ENCODE results near the gene HAPLN2. TPM values are rescaled to one million over a fixed set of nuclear protein-coding genes. Genes with fewer than 3 reads are reported as not detected.

Gene HAPLN2
- total RNA-seq, 2 donors from 2014 or later = 6.1 to 10.2 TPM

DNA sequence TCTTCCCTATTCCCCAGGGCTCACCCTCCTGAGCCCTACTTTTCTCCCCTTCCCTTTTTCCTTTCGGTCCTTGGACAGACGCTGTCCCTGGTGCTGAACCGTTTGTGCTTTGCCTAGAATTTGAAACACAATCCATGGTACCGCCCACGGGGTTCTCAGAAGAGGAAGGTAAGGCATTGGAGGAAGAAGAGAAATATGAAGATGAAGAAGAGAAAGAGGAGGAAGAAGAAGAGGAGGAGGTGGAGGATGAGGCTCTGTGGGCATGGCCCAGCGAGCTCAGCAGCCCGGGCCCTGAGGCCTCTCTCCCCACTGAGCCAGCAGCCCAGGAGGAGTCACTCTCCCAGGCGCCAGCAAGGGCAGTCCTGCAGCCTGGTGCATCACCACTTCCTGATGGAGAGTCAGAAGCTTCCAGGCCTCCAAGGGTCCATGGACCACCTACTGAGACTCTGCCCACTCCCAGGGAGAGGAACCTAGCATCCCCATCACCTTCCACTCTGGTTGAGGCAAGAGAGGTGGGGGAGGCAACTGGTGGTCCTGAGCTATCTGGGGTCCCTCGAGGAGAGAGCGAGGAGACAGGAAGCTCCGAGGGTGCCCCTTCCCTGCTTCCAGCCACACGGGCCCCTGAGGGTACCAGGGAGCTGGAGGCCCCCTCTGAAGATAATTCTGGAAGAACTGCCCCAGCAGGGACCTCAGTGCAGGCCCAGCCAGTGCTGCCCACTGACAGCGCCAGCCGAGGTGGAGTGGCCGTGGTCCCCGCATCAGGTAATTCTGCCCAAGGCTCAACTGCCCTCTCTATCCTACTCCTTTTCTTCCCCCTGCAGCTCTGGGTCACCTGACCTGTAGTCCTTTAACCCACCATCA lies 33.1 kb downstream of the HAPLN2 start:
- intact Hi-C loops (cut with DNase I) = no loop called here
- no peak for TF ChIP-seq POLR2AphosphoS5 (IDR thresholded peaks at IDR 0.05)
- TF ChIP-seq, protein P1, sequence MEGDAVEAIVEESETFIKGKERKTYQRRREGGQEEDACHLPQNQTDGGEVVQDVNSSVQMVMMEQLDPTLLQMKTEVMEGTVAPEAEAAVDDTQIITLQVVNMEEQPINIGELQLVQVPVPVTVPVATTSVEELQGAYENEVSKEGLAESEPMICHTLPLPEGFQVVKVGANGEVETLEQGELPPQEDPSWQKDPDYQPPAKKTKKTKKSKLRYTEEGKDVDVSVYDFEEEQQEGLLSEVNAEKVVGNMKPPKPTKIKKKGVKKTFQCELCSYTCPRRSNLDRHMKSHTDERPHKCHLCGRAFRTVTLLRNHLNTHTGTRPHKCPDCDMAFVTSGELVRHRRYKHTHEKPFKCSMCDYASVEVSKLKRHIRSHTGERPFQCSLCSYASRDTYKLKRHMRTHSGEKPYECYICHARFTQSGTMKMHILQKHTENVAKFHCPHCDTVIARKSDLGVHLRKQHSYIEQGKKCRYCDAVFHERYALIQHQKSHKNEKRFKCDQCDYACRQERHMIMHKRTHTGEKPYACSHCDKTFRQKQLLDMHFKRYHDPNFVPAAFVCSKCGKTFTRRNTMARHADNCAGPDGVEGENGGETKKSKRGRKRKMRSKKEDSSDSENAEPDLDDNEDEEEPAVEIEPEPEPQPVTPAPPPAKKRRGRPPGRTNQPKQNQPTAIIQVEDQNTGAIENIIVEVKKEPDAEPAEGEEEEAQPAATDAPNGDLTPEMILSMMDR (IDR thresholded peaks at IDR 0.05) = no peak
- H3K36me3 ChIP-seq = no peaks in the 10 kb centered on the region
- H3K4me1 ChIP-seq (replicated peaks) = peaks cover 7% of the 10 kb centered on the region
- no peak for DNase-seq (ENCODE audit: low spot score)
- no peak overlapping the region for H3K4me3 ChIP-seq
- H3K9me3 ChIP-seq = no peaks in the 10 kb centered on the region
- WGBS = 47% methylated on average over 16 of the region's 16 CpGs
- peaks cover 5% of the 10 kb centered on the region for H3K27me3 ChIP-seq (replicated peaks; ENCODE audit: insufficient read depth)
- H3K27ac ChIP-seq = no peak overlapping the region

DNA sequence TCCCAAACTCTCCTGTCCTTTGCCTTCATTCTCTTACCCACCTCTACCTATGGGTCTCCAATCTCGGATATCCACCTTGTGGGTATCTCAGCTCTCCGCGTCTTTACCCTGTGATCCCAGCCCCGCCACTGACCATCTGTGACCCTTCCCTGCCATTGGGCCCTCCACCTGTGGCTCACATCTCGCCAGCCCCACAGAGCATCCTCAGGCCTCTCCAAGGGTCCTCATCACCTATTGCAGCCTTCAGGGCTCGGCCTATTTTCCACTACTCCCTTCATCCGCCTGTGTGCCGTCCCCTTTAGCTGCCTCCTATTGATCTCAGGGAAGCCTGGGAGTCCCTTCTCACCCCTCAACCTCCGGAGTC lies 33.8 kb downstream of the HAPLN2 start:
- TF ChIP-seq, protein P1 (IDR thresholded peaks at IDR 0.05) = no peak
- TF ChIP-seq POLR2AphosphoS5 (IDR thresholded peaks at IDR 0.05) (no peak), POLR2A (IDR thresholded peaks at IDR 0.05) (no peak)
- no peaks in the 10 kb centered on the region for H3K36me3 ChIP-seq
- H3K27ac ChIP-seq = no peak overlapping the region
- 78% methylated on average over 9 of the region's 9 CpGs for WGBS
- intact Hi-C loops (cut with DNase I) = no loop called here
- peaks cover 7% of the 10 kb centered on the region for H3K4me1 ChIP-seq (replicated peaks)
- H3K27me3 ChIP-seq (replicated peaks; ENCODE audit: insufficient read depth) = peaks cover 2% of the 10 kb centered on the region
- no peak for DNase-seq (ENCODE audit: low spot score)
- H3K4me3 ChIP-seq = no peak overlapping the region
- no peaks in the 10 kb centered on the region for H3K9me3 ChIP-seq

- intact Hi-C loops (cut with DNase I) = loop anchor here (5.0 kb wide), 1 partner anchor 267 kb away; no protein-coding TSS in a partner anchor
- no peak for DNase-seq (ENCODE audit: low spot score)
- Histone ChIP-seq H3K9me3 (no peaks in the 10 kb centered on the region), H3K4me3 (no peak overlapping the region), H3K36me3 (no peaks in the 10 kb centered on the region), H3K27me3 (replicated peaks; ENCODE audit: insufficient read depth) (peaks cover 2% of the 10 kb centered on the region), H3K4me1 (replicated peaks) (peaks cover 7% of the 10 kb centered on the region), H3K27ac (no peak overlapping the region)
- TF ChIP-seq, protein P1 (IDR thresholded peaks at IDR 0.05) = no peak
- TF ChIP-seq POLR2AphosphoS5 (IDR thresholded peaks at IDR 0.05) (no peak), POLR2A (IDR thresholded peaks at IDR 0.05) (no peak)
- WGBS = 75% methylated on average over 1 of the region's 1 CpG
Measured at GRCh38 chr1:156654700-156655099, 35.5 kb downstream of the HAPLN2 start.

DNA sequence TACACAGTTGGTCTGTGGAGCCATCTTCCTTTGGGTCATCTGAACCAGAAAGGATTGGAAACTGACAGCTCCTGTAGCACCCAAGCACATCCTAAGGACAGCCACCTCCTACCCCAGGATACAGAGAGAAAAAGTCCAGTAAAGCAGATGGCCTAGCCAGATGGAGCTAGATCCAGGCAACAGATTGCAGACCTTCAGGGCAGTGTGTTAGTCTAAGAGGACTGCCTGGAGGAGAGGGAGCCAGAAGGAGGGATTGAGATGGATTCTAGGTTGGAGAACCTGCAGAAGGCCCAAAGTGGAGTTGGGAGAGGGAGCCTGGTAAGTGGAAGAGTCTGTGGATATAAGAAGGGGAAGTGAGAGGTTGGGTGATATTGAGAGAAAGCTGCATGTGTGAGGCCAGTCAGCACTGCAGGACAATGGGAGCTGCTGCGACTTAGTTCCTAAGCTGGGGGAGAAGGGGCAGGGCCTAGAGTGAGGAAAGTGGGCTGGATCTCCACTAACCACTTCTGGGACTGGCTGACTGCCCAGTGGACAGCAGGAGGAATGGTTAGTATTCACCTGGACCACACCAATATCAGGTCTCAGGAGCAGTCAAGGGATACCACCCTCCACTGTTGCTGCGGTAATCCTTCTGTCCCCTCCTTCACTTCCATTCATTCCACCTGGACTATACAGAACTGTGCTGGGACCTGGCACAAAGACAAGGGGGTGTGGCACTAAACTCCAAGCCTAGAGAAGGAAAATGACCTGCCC lies 36.1 kb downstream of the HAPLN2 start:
- H3K4me3 ChIP-seq = no peak overlapping the region
- intact Hi-C loops (cut with DNase I) = loop anchor here (5.0 kb wide), 1 partner anchor 268 kb away; no protein-coding TSS in a partner anchor
- 50% methylated on average over 2 of the region's 2 CpGs for WGBS
- H3K27ac ChIP-seq = no peak overlapping the region
- no peaks in the 10 kb centered on the region for H3K9me3 ChIP-seq
- DNase-seq (ENCODE audit: low spot score) = no peak
- no peak for TF ChIP-seq POLR2AphosphoS5 (IDR thresholded peaks at IDR 0.05)
- no peak for TF ChIP-seq POLR2A (IDR thresholded peaks at IDR 0.05)
- TF ChIP-seq, protein P1 (IDR thresholded peaks at IDR 0.05) = no peak
- H3K4me1 ChIP-seq (replicated peaks) = peaks cover 7% of the 10 kb centered on the region
- H3K27me3 ChIP-seq (replicated peaks; ENCODE audit: insufficient read depth) = peaks cover 2% of the 10 kb centered on the region
- H3K36me3 ChIP-seq = no peaks in the 10 kb centered on the region

Measured in prostate gland (tissue), 2 donors.